ENCODE results near the gene HRC.

Gene HRC

GRCh38 chr19:49155820-49156346 is 687 bp upstream of the HRC start:
- TF ChIP-seq ARNTL (CRISPR knock-in tag; IDR thresholded peaks at IDR 0.05; ENCODE audit: borderline replicate concordance, low read depth) (no peak), BACH2 (CRISPR knock-in tag; IDR thresholded peaks at IDR 0.05; ENCODE audit: borderline replicate concordance) (no peak), ZNF70 (CRISPR knock-in tag; IDR thresholded peaks at IDR 0.05) (no peak), ZC3H10 (CRISPR knock-in tag; IDR thresholded peaks at IDR 0.05) (no peak), PPARA (CRISPR knock-in tag; IDR thresholded peaks at IDR 0.05; ENCODE audit: borderline replicate concordance) (no peak), ZNF565 (CRISPR knock-in tag; conservative IDR thresholded peaks at IDR 0.05; ENCODE audit: low read depth) (no peak), ZFP3 (CRISPR knock-in tag; IDR thresholded peaks at IDR 0.05) (no peak), TCF4 (CRISPR knock-in tag; IDR thresholded peaks at IDR 0.05; ENCODE audit: borderline replicate concordance) (no peak), SNAI2 (CRISPR knock-in tag; IDR thresholded peaks at IDR 0.05) (no peak), GLIS3 (CRISPR knock-in tag; IDR thresholded peaks at IDR 0.05) (no peak), ZNF8 (CRISPR knock-in tag; IDR thresholded peaks at IDR 0.05) (no peak)
- no peak for ATAC-seq

- TF ChIP-seq TOX (CRISPR knock-in tag; IDR thresholded peaks at IDR 0.05; ENCODE audit: borderline replicate concordance) = no peak
- TF ChIP-seq ZNF8 (CRISPR knock-in tag; IDR thresholded peaks at IDR 0.05) = no peak
- no peak for TF ChIP-seq ARNTL (CRISPR knock-in tag; IDR thresholded peaks at IDR 0.05; ENCODE audit: borderline replicate concordance, low read depth)
- no peak for TF ChIP-seq SNAI2 (CRISPR knock-in tag; IDR thresholded peaks at IDR 0.05)
- TF ChIP-seq ZNF70 (CRISPR knock-in tag; IDR thresholded peaks at IDR 0.05) = no peak
- TF ChIP-seq ZFP30 (CRISPR knock-in tag; IDR thresholded peaks at IDR 0.05) = no peak
- no peak for TF ChIP-seq CSDC2 (CRISPR knock-in tag; IDR thresholded peaks at IDR 0.05)
- no peak for TF ChIP-seq CSRNP3 (CRISPR knock-in tag; IDR thresholded peaks at IDR 0.05)
- no peak for TF ChIP-seq PPARA (CRISPR knock-in tag; IDR thresholded peaks at IDR 0.05; ENCODE audit: borderline replicate concordance)
- no peak for TF ChIP-seq ZFP3 (CRISPR knock-in tag; IDR thresholded peaks at IDR 0.05)
- no peak for ATAC-seq
Measured at GRCh38 chr19:49154279-49154678, 917 bp downstream of the HRC start.

GRCh38 chr19:49153167-49153809 is 1.9 kb downstream of the HRC start:
- TF ChIP-seq CSRNP3 (CRISPR knock-in tag; IDR thresholded peaks at IDR 0.05) (no peak), OSR1 (CRISPR knock-in tag; IDR thresholded peaks at IDR 0.05) (no peak), ZNF565 (CRISPR knock-in tag; conservative IDR thresholded peaks at IDR 0.05; ENCODE audit: low read depth) (no peak), PATZ1 (CRISPR knock-in tag; IDR thresholded peaks at IDR 0.05; ENCODE audit: borderline replicate concordance) (no peak), ISL1 (CRISPR knock-in tag; IDR thresholded peaks at IDR 0.05) (no peak), GLIS3 (CRISPR knock-in tag; IDR thresholded peaks at IDR 0.05) (no peak), ZC3H10 (CRISPR knock-in tag; IDR thresholded peaks at IDR 0.05) (no peak), ZFP30 (CRISPR knock-in tag; IDR thresholded peaks at IDR 0.05) (no peak), CREB5 (CRISPR knock-in tag; IDR thresholded peaks at IDR 0.05; ENCODE audit: low read depth) (no peak), SNAI2 (CRISPR knock-in tag; IDR thresholded peaks at IDR 0.05) (no peak), TSHZ2 (CRISPR knock-in tag; IDR thresholded peaks at IDR 0.05) (no peak), ZFP3 (CRISPR knock-in tag; IDR thresholded peaks at IDR 0.05) (no peak), BACH2 (CRISPR knock-in tag; IDR thresholded peaks at IDR 0.05; ENCODE audit: borderline replicate concordance) (no peak)
- no peak for ATAC-seq
